ENCODE measurements around the gene VSIR.

DNA sequence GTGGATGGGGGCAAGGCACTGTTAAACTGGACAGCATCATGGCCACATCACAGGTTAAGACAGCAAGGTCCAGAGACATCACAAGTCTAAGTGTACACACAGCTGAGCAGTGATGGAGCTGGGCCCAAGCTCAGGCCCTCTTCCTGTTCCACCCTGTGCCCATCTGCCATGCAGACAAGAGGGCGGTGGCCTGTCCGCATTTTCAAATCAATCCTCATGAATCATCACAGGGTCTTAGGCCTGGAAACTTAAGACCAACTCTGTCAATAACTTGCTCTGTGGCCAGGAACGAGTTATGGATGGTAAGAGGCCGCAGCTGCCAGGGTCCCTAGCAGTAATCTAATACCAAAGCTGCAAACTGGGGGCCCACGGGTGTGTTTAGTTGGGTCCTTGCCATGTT lies 56.9 kb downstream of the VSIR start:
- TF ChIP-seq EZH2phosphoT487 (IDR thresholded peaks at IDR 0.05) (no peak), CTCF (IDR thresholded peaks at IDR 0.05) (no peak), EZH2 (IDR thresholded peaks at IDR 0.05) (no peak)

Data from neural progenitor cell (in vitro differentiated cells).